Esophagus muscularis mucosa (tissue), 4 donors: ENCODE measurements around the gene PDGFRB. TPM values are rescaled to one million over a fixed set of nuclear protein-coding genes. Genes with fewer than 3 reads are reported as not detected.
A peak's percentile ranks its signal among the peaks of the same experiment; 100 is the strongest.

Experiments
- DNase-seq: peaks from one replicate; pipeline ENCODE4 v3.0.0-alpha.2; 2017; ENCODE audit errors: extremely low spot score
- H3K27ac ChIP-seq, 4 donors: fragments of 200-600 bp; sonication (generic); replicated peaks in 1 of 4; 1 replicate in 3 of 4; 2 replicates in 1 of 4; pipeline ENCODE4 v1.5.1; 2016 to 2019; ENCODE audit warnings: mild to moderate bottlenecking in 1 of 4
- H3K27me3 ChIP-seq, 4 donors: fragments of 200-600 bp; sonication (generic); one replicate each; pipeline versions ENCODE4 v1.5.1 to v1.6.0; 2016 to 2019
- H3K36me3 ChIP-seq, 4 donors: fragments of 200-600 bp; sonication (generic); one replicate each; pipeline ENCODE4 v1.5.1; 2016 to 2019
- H3K4me1 ChIP-seq, 4 donors: fragments of 200-600 bp; sonication (generic); one replicate each; pipeline ENCODE4 v1.5.1; 2016 to 2019
- H3K4me3 ChIP-seq, 4 donors: fragments of 200-600 bp; sonication (generic); 1 replicate in 2 of 4; 2 replicates in 2 of 4; pipeline ENCODE4 v1.5.1; 2016 to 2019; ENCODE audit warnings: mild to moderate bottlenecking in 4 of 4, moderate library complexity in 1 of 4
- H3K9me3 ChIP-seq, 4 donors: fragments of 200-600 bp; sonication (generic); 1 replicate in 3 of 4; 2 replicates in 1 of 4; pipeline ENCODE4 v1.5.1; 2016 to 2019
- EP300 ChIP-seq: sonication (generic); formaldehyde crosslinking; IDR thresholded peaks from one replicate; pipeline ENCODE4 v1.6.1; 2017; ENCODE audit warnings: antibody characterized with exemption
- POLR2A ChIP-seq: fragments of 450-650 bp; IDR thresholded peaks from one replicate; pipeline ENCODE4 v1.6.1; 2017; ENCODE audit warnings: antibody characterized with exemption, moderate library complexity, mild to moderate bottlenecking, low read depth
- POLR2AphosphoS5 ChIP-seq, 2 donors: sonication (generic); formaldehyde crosslinking; IDR thresholded peaks; one replicate each; pipeline ENCODE4 v1.6.1; 2017; ENCODE audit warnings: antibody characterized with exemption in 2 of 2
- WGBS: methylation state at CpG from one replicate; pipeline ENCODE4 v1.1.5; 2018; 5-methylcytosine and 5-hydroxymethylcytosine counted together
- intact Hi-C: fragments of 100-400 bp; cut with DNase I; formaldehyde crosslinking; loops from one replicate; pipeline ENCODE4 v1.15.1; 2023
- total RNA-seq, 4 donors: library from RNA; depleted of rRNA; stranded (reverse); fragments of >200 nt; gene quantifications; one replicate each; pipeline versions ENCODE4 v1.1.0 to v1.2.1, GENCODE V29; 2016
- TF ChIP-seq, protein P1 (sequence below), 3 experiments: fragments of 200-600 bp in 2 of 3; fragments of 450-650 bp in 1 of 3; sonication (generic) in 2 of 3; IDR thresholded peaks; one replicate each; pipeline ENCODE4 v1.5.1; 2017 to 2019; ENCODE audit warnings: antibody characterized with exemption in 3 of 3, mild to moderate bottlenecking in 2 of 3, moderate library complexity in 1 of 3

The PDGFRB gene
- total RNA-seq, 4 donors from 2014 or later, result 83.1 to 219 (median 141) TPM

- H3K9me3 ChIP-seq, result no peaks in the 10 kb centered on the region
- peaks cover 3 to 24% (median 16%) of the 10 kb centered on the region in 4 donors for H3K4me1 ChIP-seq
- H3K4me3 ChIP-seq, result no peak overlapping the region
- peak; percentile 55 for DNase-seq
- no peaks in the 10 kb centered on the region for H3K27me3 ChIP-seq
- TF ChIP-seq, protein P1, sequence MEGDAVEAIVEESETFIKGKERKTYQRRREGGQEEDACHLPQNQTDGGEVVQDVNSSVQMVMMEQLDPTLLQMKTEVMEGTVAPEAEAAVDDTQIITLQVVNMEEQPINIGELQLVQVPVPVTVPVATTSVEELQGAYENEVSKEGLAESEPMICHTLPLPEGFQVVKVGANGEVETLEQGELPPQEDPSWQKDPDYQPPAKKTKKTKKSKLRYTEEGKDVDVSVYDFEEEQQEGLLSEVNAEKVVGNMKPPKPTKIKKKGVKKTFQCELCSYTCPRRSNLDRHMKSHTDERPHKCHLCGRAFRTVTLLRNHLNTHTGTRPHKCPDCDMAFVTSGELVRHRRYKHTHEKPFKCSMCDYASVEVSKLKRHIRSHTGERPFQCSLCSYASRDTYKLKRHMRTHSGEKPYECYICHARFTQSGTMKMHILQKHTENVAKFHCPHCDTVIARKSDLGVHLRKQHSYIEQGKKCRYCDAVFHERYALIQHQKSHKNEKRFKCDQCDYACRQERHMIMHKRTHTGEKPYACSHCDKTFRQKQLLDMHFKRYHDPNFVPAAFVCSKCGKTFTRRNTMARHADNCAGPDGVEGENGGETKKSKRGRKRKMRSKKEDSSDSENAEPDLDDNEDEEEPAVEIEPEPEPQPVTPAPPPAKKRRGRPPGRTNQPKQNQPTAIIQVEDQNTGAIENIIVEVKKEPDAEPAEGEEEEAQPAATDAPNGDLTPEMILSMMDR (IDR thresholded peaks at IDR 0.05), result no peak
- no peak for TF ChIP-seq EP300
- no peaks in the 10 kb centered on the region for H3K36me3 ChIP-seq
- intact Hi-C loops, result no loop called here
- 79% methylated on average over 4 of the region's 4 CpGs for WGBS
- no peak overlapping the region for H3K27ac ChIP-seq
Observed at GRCh38 chr5:150107909-150108447, 47.7 kb downstream of the PDGFRB start.

- Histone ChIP-seq H3K4me1 (peaks cover 0 to 16% (median 10%) of the 10 kb centered on the region in 4 donors), H3K27me3 (no peaks in the 10 kb centered on the region), H3K36me3 (no peaks in the 10 kb centered on the region), H3K9me3 (no peaks in the 10 kb centered on the region), H3K27ac (no peak overlapping the region), H3K4me3 (no peak overlapping the region)
- WGBS, result 48% methylated on average over 4 of the region's 4 CpGs
- no peak for TF ChIP-seq POLR2AphosphoS5 (IDR thresholded peaks at IDR 0.05)
- no peak for TF ChIP-seq EP300
- TF ChIP-seq POLR2A, result no peak
- TF ChIP-seq, protein P1 (IDR thresholded peaks at IDR 0.05), result no peak
- intact Hi-C loops, result no loop called here
- peak; percentile 81 for DNase-seq
Observed at GRCh38 chr5:150106674-150107426, 48.8 kb downstream of the PDGFRB start.

GRCh38 chr5:150105928-150106615 lies 49.6 kb downstream of the PDGFRB start:
- Histone ChIP-seq H3K4me1 (peaks cover 0 to 16% (median 10%) of the 10 kb centered on the region in 4 donors), H3K4me3 (no peak overlapping the region), H3K27ac (no peak overlapping the region), H3K9me3 (no peaks in the 10 kb centered on the region), H3K27me3 (no peaks in the 10 kb centered on the region), H3K36me3 (no peaks in the 10 kb centered on the region)
- TF ChIP-seq POLR2AphosphoS5 (IDR thresholded peaks at IDR 0.05), result no peak
- no peak for TF ChIP-seq EP300
- no peak for TF ChIP-seq POLR2A
- TF ChIP-seq, protein P1 (IDR thresholded peaks at IDR 0.05), result no peak
- WGBS, result 79% methylated on average over 5 of the region's 7 CpGs
- peak; percentile 62 for DNase-seq
- intact Hi-C loops, result no loop called here

DNA sequence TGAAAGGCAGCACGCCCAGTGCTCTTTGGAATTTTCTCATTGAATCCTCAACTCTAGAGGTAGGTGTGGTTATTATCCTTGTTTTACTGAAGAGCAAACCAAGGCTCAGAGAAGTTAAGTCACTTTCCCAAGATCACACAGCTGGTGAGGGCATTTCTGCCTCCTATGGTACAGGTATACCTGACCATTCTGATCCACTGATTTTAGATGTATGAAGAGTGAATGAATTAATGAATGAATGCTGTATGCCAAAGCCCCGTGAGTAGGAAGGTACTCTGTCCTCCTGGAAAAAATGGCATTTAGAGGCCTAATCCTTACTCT lies 51.1 kb downstream of the PDGFRB start:
- no peak overlapping the region for H3K27ac ChIP-seq
- no peak overlapping the region for H3K4me3 ChIP-seq
- H3K36me3 ChIP-seq, result no peaks in the 10 kb centered on the region
- no peaks in the 10 kb centered on the region for H3K27me3 ChIP-seq
- intact Hi-C loops, result no loop called here
- no peaks in the 10 kb centered on the region for H3K9me3 ChIP-seq
- 84% methylated on average over 2 of the region's 2 CpGs for WGBS
- TF ChIP-seq, protein P1 (IDR thresholded peaks at IDR 0.05), result no peak
- TF ChIP-seq POLR2AphosphoS5 (IDR thresholded peaks at IDR 0.05), result no peak
- TF ChIP-seq EP300, result no peak
- TF ChIP-seq POLR2A, result no peak
- H3K4me1 ChIP-seq, result peaks cover 0 to 16% (median 10%) of the 10 kb centered on the region in 4 donors
- DNase-seq, result no peak
